GM12864 (cell line): ENCODE data around the gene HSPB8.
"Not testable (repeated sequence)": the region's sequence is repeated elsewhere in the genome, so short reads cannot be mapped to it uniquely, and the experiment has no call there.

Experiments
- DNase-seq: peaks from one replicate; pipeline ENCODE4 v3.0.0-alpha.2; 2011; ENCODE audit warnings: low read depth
- H3K4me3 ChIP-seq: 2 replicates; pipeline ENCODE4 v1.5.1; 2011; ENCODE audit warnings: mild to moderate bottlenecking, low read depth, low read length, control low read depth
- CTCF ChIP-seq: IDR thresholded peaks from 2 replicates; pipeline ENCODE4 v1.5.1; 2011; ENCODE audit warnings: low read depth, mild to moderate bottlenecking, moderate library complexity, low read length, control low read depth, inconsistent platforms; ENCODE audit errors: missing control alignments

HSPB8 gene

GRCh38 chr12:119204671-119205285, 26.0 kb downstream of the HSPB8 start:
- TF ChIP-seq CTCF, result no peak
- DNase-seq, result no peak
- no peak overlapping the region for H3K4me3 ChIP-seq

- no peak for DNase-seq
- no peak for TF ChIP-seq CTCF
- no peak overlapping the region for H3K4me3 ChIP-seq
Observed at GRCh38 chr12:119206348-119207062, 27.8 kb downstream of the HSPB8 start.

- no peak for DNase-seq
- no peak for TF ChIP-seq CTCF
- no peak overlapping the region for H3K4me3 ChIP-seq
Observed at GRCh38 chr12:119207063-119207560, 28.4 kb downstream of the HSPB8 start.

- TF ChIP-seq CTCF, result no peak
- no peak overlapping the region for H3K4me3 ChIP-seq
- DNase-seq, result no peak
Observed at GRCh38 chr12:119208626-119209061, 29.9 kb downstream of the HSPB8 start.

GRCh38 chr12:119211884-119212283, 33.2 kb downstream of the HSPB8 start:
- TF ChIP-seq CTCF, result no peak
- no peak for DNase-seq
- H3K4me3 ChIP-seq, result no peak overlapping the region

GRCh38 chr12:119216084-119216483, 37.4 kb downstream of the HSPB8 start:
- no peak for DNase-seq
- no peak for TF ChIP-seq CTCF
- H3K4me3 ChIP-seq, result no peak overlapping the region

- not testable (repeated sequence) for DNase-seq, H3K4me3 ChIP-seq
Observed at GRCh38 chr12:119218875-119219274, 40.1 kb downstream of the HSPB8 start.
